Measurements from ENCODE around the gene ADAM33. TPM values are rescaled to one million over a fixed set of nuclear protein-coding genes. Genes with fewer than 3 reads are reported as not detected.

Gene ADAM33
- total RNA-seq, 1 donor from 2014 or later: 13.4 TPM

DNA sequence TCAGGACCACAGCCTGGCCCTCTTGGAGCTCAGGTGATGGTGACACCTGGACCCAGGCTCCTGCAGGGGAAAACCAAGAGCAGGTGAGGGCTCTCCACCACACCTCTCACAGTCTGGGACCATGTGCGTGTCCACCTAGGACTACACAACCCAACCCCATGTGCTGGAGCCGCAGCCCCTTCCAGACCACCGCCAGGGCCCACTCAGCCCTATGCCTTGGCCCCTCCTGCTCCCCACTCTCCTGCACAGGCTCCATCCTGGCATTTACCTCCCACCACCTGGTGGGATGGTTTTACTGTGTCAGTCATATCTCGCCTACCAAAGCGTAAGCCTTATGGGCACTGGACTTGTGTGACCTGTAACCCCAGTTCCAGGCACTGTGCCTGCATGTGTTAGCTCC is 13.1 kb upstream of the ADAM33 start:
- ATAC-seq (no peak), DNase-seq (ENCODE audit: missing footprints) (no peak)
- intact Hi-C loops (cut with DNase I): no loop called here

DNA sequence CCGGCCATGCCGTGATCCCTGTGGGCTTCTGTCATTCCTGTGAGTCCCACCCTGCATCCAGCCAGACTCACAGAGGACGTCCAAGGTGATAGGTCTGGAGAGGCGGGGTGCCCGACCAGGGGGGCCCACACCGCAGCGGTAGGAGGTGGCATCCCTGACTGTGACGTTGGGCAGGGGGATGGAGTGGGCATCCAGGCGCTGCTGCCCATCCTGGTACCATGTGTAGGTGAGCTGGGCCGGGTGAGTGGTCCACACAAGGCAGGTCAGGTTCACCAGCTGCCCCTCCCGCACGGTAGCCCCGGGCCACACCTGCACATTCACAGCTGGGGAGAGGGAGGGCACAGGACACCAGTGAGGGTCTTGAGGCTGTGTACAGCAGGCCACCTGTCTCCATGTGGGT is 11.6 kb upstream of the ADAM33 start:
- intact Hi-C loops (cut with DNase I): no loop called here
- no peak for DNase-seq (ENCODE audit: missing footprints)
- no peak for ATAC-seq

DNA sequence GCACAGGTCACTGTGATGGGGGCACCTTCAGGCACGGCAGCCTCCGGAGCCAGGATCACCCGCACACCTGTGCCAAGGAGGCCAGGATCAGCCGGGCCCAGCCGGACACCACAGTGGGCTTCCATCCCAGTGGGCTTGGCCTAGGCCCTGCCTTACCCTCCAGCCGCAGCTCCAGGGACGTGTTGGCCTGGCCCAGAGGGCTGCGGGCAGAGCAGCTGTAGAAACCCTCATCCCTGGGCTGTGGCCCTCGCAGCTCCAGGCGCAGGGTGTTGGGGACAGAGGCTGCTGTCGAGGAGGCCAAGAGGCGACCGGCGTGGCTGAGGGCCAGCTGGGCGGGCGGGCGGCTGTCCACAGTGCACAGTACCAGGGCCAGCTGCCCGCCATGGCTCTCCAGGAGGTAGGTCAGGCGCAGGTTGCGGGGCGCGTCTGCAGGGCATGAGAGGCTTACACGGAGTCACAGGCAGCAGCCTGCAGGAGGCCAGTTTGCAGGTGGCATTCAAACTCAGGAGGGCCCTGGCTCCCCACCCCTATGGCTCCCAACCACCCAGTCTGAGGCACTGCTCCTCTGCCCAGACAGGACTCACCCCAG is 11.0 kb upstream of the ADAM33 start:
- no peak for DNase-seq (ENCODE audit: missing footprints)
- ATAC-seq: no peak
- intact Hi-C loops (cut with DNase I): no loop called here

DNA sequence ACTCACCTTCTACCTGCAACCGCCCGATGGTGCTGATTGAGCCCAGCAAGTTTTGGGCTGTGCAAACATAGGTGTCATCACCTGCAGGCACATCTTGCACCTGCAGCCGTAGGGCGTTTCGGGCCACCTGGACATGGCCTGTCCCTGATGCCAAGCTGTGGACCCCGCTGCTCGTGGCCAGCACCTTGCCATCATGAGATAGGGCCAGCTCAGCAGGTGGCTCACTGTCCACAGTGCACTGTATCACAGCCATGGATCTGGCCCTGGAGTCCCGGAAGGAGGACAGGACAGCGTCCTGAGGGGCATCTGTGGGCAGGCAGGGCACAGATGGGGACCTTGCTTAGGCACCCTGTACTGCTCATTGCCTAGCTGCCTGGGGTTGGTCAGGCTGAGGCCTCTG is 10.1 kb upstream of the ADAM33 start:
- intact Hi-C loops (cut with DNase I): no loop called here
- ATAC-seq (no peak), DNase-seq (ENCODE audit: missing footprints) (no peak)

DNA sequence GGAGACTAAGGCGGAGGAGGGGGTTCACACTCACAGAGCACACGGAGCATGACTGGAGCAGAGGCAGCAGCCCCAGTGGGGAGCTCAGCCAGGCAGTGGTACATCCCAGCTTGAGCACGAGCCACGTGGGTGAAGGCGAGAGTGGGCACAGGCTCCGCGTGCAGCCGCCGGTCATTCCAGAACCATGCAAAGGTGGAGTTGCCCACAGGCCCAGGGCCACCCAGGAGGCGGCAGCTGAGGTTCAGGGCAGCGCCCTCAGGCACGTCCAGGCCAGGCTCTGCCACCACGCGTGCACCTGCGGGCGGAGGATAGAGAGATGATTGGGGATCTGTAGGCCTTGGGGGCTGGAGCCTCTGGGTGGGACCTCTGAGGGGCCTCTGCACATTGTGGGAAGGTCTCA is 9.5 kb upstream of the ADAM33 start:
- DNase-seq (ENCODE audit: missing footprints) (no peak), ATAC-seq (no peak)
- intact Hi-C loops (cut with DNase I): no loop called here

DNA sequence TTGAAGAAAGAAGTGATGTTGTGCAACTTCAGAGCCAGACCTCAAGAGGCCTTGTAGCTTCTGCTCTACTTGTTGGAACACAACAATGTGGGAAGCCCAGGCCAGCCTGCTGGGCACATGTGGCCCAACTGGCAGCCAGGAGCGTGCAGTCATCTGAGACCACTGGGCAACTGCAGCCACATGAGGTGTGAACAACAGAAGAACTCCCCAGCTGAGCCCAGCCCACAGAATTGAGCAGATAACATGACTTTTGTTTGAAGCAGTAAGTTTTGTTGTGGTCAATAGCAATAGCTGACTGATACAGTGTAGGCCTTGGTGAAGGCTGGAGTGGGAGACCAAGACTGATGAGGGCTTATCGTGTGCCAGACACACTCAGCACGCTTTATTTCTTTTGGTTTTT is 8.6 kb upstream of the ADAM33 start:
- no peak for ATAC-seq
- DNase-seq (ENCODE audit: missing footprints): no peak
- intact Hi-C loops (cut with DNase I): no loop called here

DNA sequence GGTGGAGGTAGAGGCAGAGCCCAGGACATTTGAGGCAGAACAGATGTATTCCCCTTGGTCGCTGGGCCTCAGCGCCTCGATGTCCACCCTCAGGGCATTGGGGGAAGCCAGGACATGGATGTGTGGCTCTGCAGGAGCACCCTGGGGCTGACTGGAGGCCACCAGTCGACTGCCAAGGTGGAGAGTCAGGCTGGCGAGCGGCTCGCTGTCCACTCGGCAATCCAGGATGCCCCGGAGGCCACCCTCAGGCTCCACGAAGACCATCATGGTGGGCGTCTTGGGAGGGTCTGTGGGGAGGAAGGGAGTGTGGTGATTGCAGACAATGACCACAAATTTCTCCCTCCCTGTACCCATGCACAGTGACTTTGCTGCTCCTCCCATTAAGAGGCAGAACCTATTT is 8.2 kb upstream of the ADAM33 start:
- DNase-seq (ENCODE audit: missing footprints): peak; percentile 60
- intact Hi-C loops (cut with DNase I): no loop called here
- no peak for ATAC-seq

DNA sequence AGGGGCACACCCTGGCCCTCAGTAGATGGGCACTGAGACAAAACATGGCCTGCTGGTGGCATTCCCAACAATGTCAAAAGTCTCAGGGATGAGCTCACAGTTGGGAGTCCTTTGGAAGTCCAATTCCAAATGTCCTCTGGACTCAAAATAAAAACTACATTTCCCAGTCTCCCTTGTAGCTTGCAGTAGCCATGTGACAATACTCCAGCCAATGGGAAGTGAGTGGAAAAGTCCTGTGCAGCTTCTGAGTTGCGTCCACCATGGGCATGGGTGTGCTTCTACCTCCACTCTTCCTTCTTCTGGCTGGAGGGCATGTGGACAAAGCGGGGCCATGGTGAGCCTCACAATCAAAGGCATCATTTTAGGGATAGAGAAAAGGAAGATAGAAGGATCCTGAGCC is 5.8 kb upstream of the ADAM33 start:
- intact Hi-C loops (cut with DNase I): no loop called here
- DNase-seq (ENCODE audit: missing footprints) (peak; percentile 50), ATAC-seq (peak; percentile 74)

DNA sequence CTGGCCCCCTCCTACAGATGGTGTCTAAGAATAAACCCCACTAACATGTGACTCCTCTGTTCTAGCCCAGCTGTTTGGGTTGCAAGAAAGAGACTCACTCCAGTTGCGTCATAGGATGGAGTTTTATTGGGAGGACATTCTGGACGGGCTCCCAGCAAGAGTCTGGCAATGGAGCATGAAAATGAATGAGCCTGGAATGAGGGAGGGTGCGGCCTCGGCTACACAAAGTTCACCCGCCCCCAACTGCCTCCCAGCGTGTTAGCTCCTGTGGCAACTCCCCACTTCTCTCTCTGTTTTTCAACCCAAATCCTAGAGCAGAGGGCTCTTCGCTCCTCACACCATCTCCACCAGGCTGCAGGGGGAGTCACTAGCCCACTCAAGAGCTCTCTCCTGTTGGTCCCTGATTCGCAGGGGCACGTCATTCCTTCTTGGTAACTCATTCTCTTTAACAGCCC is 5.1 kb upstream of the ADAM33 start:
- intact Hi-C loops (cut with DNase I): no loop called here
- ATAC-seq: peak; percentile 88

DNA sequence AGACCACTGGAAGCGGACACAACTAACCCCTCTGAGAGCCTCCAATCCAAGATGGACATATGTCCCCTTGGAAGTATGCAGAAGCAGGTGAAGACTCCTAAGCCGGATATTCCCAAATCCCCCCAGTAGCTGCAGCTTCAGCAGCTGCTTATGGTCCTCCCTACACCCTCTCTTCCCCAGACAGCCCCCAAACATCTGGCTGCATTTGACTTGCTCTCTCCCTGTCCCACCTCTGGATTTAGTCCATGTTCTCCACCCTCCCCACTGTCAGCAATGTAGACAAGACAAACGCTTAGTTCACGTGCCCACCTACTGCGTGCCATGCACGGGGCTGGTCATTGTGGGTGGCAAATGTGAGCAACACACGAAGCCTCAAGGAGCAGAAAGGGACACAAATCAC is 4.6 kb upstream of the ADAM33 start:
- DNase-seq (ENCODE audit: missing footprints) (no peak), ATAC-seq (peak; percentile 1)
- intact Hi-C loops (cut with DNase I): no loop called here

More for the DNA sequence above, 5.1 kb upstream of the ADAM33 start:
- peak; percentile 85 for DNase-seq (ENCODE audit: missing footprints)

DNA sequence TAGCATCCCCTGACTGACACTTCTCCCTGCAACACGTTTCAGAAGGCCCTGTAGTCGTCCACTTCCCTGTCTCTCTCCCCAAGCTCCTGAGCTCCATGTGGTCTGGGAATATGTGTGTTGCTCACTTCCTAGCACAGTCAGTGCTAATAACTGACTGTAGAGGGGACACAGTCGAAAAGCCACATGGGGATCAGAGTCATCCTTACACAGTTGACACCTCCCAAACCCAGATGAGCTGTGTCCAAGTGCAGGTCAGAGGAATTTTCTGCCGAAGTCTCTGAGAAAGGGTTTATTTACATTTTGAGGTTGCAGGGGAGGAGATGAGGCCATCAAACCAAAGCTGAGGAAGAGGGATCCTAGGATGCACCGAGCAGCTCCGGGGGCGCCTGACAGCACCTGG is 3.5 kb upstream of the ADAM33 start:
- ATAC-seq: no peak
- DNase-seq (ENCODE audit: missing footprints): peak; percentile 32
- intact Hi-C loops (cut with DNase I): no loop called here

DNA sequence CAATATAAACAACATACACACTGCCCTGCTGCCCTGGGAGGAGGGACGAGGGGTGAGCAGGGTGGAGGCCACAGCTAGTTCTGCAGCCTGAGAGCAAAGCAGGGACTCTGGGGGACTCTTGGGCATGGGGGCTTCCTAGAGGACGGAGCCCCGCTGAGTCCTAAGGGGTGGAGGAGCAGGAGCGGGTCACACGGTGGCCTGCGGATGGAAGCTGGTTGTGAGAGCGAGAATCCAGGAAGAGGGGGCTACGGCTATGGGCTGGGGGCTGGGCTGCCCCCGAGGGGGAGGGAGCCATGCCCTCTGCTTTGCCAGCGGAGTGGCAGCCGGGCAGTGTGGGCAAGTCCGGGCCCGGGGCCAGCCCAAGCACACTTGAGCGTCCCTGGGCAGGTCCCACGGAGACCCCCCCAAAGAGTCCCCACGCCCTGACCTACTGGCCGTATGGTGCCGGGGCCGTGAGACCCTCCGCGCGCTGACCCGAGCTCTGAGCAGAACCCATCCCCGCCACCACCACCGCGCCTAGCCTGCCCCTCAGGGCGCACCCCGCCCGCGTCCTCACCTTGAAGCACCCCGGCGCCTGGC is 369 bp downstream of the ADAM33 start:
- DNase-seq (ENCODE audit: missing footprints): no peak
- intact Hi-C loops (cut with DNase I): no loop called here
- ATAC-seq: no peak

DNA sequence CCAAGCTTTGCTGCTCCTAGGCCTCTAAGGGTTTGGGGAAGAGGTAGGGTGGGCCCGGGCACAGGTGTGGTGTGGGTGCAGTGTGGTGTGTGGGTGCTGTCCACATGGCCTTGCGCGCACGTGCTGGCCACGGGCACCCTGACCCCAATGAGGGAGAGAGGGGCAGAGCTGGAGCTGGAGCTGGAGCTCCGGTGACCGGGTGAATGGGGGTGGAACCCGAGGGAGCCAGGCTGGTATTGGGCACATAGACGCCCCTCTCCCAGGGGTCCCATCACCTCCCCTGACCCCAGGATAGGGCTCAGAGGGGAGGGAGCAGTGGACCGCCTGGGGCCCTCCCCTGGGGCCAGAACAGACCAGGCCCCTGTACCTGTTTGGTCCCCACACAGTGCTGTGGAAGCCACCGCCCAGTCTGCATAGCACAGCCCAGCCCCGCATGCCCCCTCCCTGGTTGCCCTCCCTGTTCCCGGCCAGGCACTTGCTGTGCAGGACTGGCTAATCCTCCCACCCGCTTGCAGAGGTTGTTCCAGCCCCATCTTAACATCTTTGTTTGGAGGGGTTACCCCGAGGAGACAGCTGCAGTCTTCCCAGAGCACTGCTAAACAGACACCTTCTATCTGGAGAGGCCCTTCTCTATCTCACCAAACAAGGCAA is 984 bp downstream of the ADAM33 start:
- intact Hi-C loops (cut with DNase I): no loop called here
- no peak for ATAC-seq
- peak; percentile 63 for DNase-seq (ENCODE audit: missing footprints)

DNA sequence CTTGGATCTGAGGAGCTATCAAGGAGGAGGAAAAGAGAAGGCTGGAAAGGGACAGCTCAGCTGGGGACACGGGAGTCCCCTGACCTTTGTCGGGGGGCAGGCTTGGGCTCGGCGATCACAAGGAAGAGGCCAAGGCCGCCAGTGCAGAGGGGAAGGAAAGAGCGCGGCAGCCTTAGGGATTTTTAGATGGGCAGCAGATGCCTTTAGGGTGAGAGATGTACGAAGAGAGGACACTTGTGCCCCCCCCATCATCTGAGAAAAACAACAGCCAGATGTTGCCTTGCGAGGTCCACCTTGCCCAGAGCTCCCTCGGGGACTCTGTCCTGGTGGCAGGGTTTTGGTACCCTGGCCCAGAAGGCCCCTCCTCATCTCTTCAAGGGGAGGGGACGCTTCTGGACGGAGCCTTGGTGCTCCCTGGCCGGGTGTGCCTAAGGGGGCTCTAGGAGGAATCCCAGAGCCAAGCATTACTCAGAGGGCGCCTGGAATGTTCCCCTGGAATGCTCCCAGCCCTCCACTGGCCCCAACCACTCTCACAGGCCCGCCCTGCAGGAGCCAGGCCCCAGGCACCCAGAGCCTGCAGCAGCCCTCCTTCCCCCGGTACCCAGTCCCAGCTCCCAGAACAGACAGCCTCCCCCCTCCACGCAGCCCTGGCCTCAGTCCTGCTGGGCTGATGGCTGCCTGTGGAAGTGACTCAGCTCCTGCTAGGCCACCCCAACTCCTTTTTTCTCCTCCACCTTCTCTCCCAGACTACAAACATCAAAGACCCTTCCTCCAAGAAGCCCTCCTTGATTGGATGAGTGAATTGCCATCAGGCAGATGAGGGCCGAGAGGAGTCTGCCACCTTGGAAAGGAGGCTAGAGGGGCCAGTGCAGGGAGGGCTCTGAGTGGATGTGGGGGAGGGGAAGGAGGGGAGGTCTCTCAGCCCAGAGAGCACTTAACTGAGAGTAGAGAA is 1.8 kb downstream of the ADAM33 start:
- DNase-seq (ENCODE audit: missing footprints): peak; percentile 71
- peak; percentile 49 for ATAC-seq

DNA sequence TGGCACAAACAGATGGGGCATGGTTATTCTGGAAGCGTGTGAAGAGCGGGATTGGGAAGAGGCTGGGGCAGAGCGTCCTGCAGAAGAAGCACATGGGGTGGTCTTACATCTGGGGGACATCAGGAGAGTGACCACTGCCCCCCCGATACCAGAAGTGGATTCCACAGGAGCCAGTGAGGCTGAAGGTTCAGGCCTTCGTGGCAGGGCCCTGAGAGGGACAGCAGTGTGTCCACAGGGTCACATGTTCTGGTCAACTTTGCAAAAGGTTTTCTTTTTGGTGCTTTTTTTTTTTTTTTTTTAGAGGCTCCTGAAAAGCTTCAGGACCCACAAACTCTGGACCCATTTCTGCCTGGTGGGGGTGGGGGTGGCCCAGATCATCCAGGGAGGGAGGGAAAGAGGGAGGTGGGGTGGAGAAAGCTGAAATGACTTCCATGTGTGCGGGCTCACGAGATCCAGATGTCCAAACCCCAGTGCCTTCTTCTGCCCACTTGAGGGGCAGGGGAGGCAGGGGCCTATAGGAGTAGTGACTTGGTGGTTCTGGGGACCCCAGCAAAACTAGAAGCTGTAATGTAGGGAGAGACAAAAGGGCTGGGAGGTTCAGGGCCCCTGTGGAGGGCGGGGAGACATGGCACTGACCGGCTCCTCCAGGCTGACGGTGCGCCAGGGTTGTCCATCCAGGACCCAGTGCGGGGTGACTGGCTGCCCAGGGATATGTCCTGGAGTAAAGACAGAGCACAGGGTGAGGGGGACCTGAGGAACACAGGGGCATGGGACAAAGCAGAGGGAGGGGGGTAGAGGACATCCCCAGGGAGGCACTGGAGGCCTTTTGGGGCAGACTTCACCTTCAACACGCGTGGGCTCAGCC is 2.7 kb downstream of the ADAM33 start:
- ATAC-seq (no peak), DNase-seq (ENCODE audit: missing footprints) (peak; percentile 35)
- intact Hi-C loops (cut with DNase I): loop anchor here (5.0 kb wide), 1 partner anchor 88 kb away; the partner anchor contains the start of gene ADISSP

More for the DNA sequence above, 1.8 kb downstream of the ADAM33 start:
- intact Hi-C loops (cut with DNase I): loop anchor here (5.0 kb wide), 1 partner anchor 87 kb away; the partner anchor contains the start of gene ADISSP

DNA sequence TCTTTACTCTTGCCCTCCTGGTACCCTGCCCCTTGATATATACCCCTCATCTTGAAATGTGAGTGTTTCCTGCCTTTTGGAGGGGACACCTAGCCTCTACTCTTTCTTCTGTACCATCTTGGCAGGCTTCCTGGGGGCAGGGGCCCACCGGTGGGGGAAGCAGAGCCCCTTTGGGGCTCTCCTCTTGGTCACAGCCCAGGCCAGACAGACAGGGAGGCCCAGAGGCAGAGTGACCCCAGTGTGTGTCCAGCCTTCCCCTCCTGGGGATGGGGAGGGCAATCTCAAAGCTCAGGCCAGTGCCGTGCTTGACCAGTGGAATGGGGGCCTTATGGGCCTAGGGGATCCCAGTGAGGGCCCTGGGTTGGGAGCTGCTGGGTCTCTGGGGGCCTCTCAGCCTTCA is 3.6 kb downstream of the ADAM33 start:
- intact Hi-C loops (cut with DNase I): loop anchor here (5.0 kb wide), 1 partner anchor 89 kb away; the partner anchor contains the start of gene ADISSP
- ATAC-seq: no peak
- DNase-seq (ENCODE audit: missing footprints): peak; percentile 5

DNA sequence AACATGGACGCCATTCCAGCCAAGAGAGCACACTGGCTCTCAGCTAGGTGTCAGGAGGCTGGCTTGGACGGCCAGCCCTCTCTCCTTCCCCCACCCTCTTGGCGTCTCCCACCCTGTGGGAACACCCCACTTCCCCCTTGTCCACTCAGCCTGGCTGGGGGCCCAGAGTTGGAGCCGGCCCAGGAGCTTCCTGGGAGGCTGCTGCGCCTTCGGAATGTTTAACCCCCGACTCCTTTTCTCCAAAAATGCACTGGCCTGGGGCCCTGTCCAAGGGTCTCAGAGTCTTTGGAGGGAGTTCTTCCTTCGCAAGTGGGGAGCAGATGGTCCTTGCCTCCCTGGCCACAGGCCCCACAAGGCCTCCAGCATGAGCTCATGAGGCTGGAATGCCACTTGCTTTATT is 4.1 kb downstream of the ADAM33 start:
- no peak for ATAC-seq
- intact Hi-C loops (cut with DNase I): loop anchor here (1.0 to 5.0 kb wide), 2 partner anchors 33 to 90 kb away; partner anchors contain the start of gene ADISSP
- DNase-seq (ENCODE audit: missing footprints): peak; percentile 68

All from Right ventricle myocardium inferior (tissue), 1 donor.